Neural cell (in vitro differentiated cells): ENCODE data around the gene FBXO9. TPM values are rescaled to one million over a fixed set of nuclear protein-coding genes. Genes with fewer than 3 reads are reported as not detected.
A peak's percentile ranks its signal among the peaks of the same experiment; 100 is the strongest.

Source experiments
- H2AFZ ChIP-seq: fragments of 200-600, 300-800 bp; sonication (generic), shearing (Covaris generic); 2 replicates; pipeline ENCODE4 v1.6.0; 2014; ENCODE audit warnings: low read depth, mild to moderate bottlenecking, antibody characterized with exemption, low read length, moderate library complexity
- H3F3A ChIP-seq: fragments of 200-600 bp; shearing (Covaris generic); 2 replicates; pipeline ENCODE4 v1.6.1; 2016; ENCODE audit warnings: mild to moderate bottlenecking, moderate library complexity, mixed read lengths, antibody characterized with exemption, low read length; ENCODE audit not compliant: insufficient read depth, poor library complexity, severe bottlenecking
- H3K27ac ChIP-seq: fragments of 200-600, 300-800 bp; sonication (generic), shearing (Covaris generic); 2 replicates; pipeline ENCODE4 v1.5.1; 2014; ENCODE audit warnings: mild to moderate bottlenecking, low read length, moderate library complexity
- H3K27me3 ChIP-seq: fragments of 300-800, 200-600 bp; sonication (generic), shearing (Covaris generic); 2 replicates; pipeline ENCODE4 v1.6.0; 2014; ENCODE audit warnings: mild to moderate bottlenecking, low read depth, low read length, moderate library complexity; ENCODE audit not compliant: insufficient read depth
- H3K36me3 ChIP-seq: fragments of 300-800, 200-600 bp; sonication (generic), shearing (Covaris generic); 2 replicates; pipeline ENCODE4 v1.5.1; 2014; ENCODE audit warnings: mild to moderate bottlenecking, antibody characterized with exemption, low read length, moderate library complexity; ENCODE audit not compliant: insufficient read depth
- H3K4me2 ChIP-seq: fragments of 300-800, 200-600 bp; sonication (generic), shearing (Covaris generic); 2 replicates; pipeline ENCODE4 v1.6.0; 2014; ENCODE audit warnings: mild to moderate bottlenecking, low read length
- H3K4me3 ChIP-seq: fragments of 300-800, 200-600 bp; sonication (generic), shearing (Covaris generic); 2 replicates; pipeline ENCODE4 v1.5.1; 2014; ENCODE audit warnings: mild to moderate bottlenecking, low read length, moderate library complexity
- H3K79me2 ChIP-seq: fragments of 200-600 bp; shearing (Covaris generic); replicated peaks from 2 replicates; pipeline ENCODE4 v1.6.0; 2014; ENCODE audit warnings: mild to moderate bottlenecking, low read length, moderate library complexity; ENCODE audit not compliant: insufficient read depth
- H3K9ac ChIP-seq: fragments of 300-800, 200-600 bp; sonication (generic), shearing (Covaris generic); 2 replicates; pipeline ENCODE4 v1.6.1; 2016; ENCODE audit warnings: mild to moderate bottlenecking, low read length, mixed read lengths
- H3K9me2 ChIP-seq: fragments of 200-600 bp; shearing (Covaris generic); 2 replicates; pipeline ENCODE4 v1.6.1; 2016; ENCODE audit warnings: mild to moderate bottlenecking, low read length, mixed read lengths; ENCODE audit not compliant: insufficient read depth
- H3K9me3 ChIP-seq: fragments of 200-600, 300-800 bp; sonication (generic), shearing (Covaris generic); 2 replicates; pipeline ENCODE4 v1.6.1; 2016; ENCODE audit warnings: mild to moderate bottlenecking, mixed run types, low read length, moderate library complexity, mixed read lengths
- H4K20me1 ChIP-seq: fragments of 200-600 bp; shearing (Covaris generic); 2 replicates; pipeline ENCODE4 v1.6.1; 2016; ENCODE audit warnings: mild to moderate bottlenecking, mixed run types; ENCODE audit not compliant: insufficient read depth
- EP300 ChIP-seq: fragments of 450-650 bp; conservative IDR thresholded peaks from 2 replicates; pipeline ENCODE4 v1.6.1; 2014; ENCODE audit warnings: antibody characterized with exemption, mild to moderate bottlenecking, moderate library complexity; ENCODE audit not compliant: poor library complexity, severe bottlenecking
- EZH2 ChIP-seq: fragments of 200-600, 300-800 bp; shearing (Covaris generic), sonication (generic); IDR thresholded peaks from 2 replicates; pipeline ENCODE4 v1.6.1; 2014; ENCODE audit warnings: antibody characterized with exemption, low read length, borderline replicate concordance, mild to moderate bottlenecking; ENCODE audit not compliant: insufficient read depth, poor library complexity, severe bottlenecking
- MXI1 ChIP-seq: fragments of 450-650 bp; conservative IDR thresholded peaks from 2 replicates; pipeline ENCODE4 v1.6.1; 2014; ENCODE audit warnings: antibody characterized with exemption, mild to moderate bottlenecking; ENCODE audit not compliant: poor library complexity, severe bottlenecking
- POLR2AphosphoS5 ChIP-seq: IDR thresholded peaks from 2 replicates; pipeline ENCODE4 v1.6.1; 2012
- RAD21 ChIP-seq: fragments of 450-650 bp; conservative IDR thresholded peaks from 2 replicates; pipeline ENCODE4 v1.6.1; 2014; ENCODE audit warnings: antibody characterized with exemption, mild to moderate bottlenecking, moderate library complexity
- SMC3 ChIP-seq: fragments of 450-650 bp; conservative IDR thresholded peaks from 2 replicates; pipeline ENCODE4 v1.6.1; 2014; ENCODE audit warnings: antibody characterized with exemption, mild to moderate bottlenecking, moderate library complexity; ENCODE audit not compliant: poor library complexity
- TAF1 ChIP-seq: IDR thresholded peaks from 2 replicates; pipeline ENCODE4 v1.6.1; 2012; ENCODE audit warnings: low read depth
- polyA plus RNA-seq: library from polyadenylated mRNA; depleted of rRNA; stranded (reverse); fragments of >200 nt; gene quantifications from 2 replicates; pipeline ENCODE4 v1.2.3, GENCODE V29; 2014
- TF ChIP-seq, protein P1 (sequence below): IDR thresholded peaks from 2 replicates; pipeline ENCODE4 v1.6.1; 2012; ENCODE audit warnings: borderline replicate concordance
- TF ChIP-seq, protein P2 (sequence below): fragments of 450-650 bp; IDR thresholded peaks from 2 replicates; pipeline ENCODE4 v1.5.1; 2014; ENCODE audit warnings: antibody characterized with exemption, mild to moderate bottlenecking, moderate library complexity; ENCODE audit not compliant: poor library complexity, severe bottlenecking

FBXO9 gene
- polyA plus RNA-seq, 1 donor from 2014 or later, result 92.2 TPM

DNA sequence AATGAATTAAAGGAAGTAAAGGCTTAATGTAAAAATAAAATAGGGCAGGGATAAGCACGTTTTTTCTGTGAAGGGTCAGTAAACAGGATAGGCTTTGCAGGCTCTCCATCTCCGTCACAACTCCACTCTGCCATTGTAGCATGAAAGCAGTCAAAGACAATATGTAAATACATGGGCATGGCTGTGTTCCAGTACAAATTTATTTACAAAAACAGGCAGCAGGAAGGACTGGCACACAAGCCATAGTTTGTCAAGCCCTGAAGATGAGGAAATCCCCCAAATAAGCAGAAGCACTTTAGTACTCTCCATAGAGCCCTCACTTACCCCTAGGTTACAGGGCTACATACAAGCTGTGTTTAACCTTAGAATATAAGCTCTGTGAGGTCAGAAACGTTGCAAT lies 8.9 kb upstream of the FBXO9 start:
- Histone ChIP-seq H3K79me2 (peaks cover 53% of the 10 kb centered on the region), H3K9ac (no peak overlapping the region)

DNA sequence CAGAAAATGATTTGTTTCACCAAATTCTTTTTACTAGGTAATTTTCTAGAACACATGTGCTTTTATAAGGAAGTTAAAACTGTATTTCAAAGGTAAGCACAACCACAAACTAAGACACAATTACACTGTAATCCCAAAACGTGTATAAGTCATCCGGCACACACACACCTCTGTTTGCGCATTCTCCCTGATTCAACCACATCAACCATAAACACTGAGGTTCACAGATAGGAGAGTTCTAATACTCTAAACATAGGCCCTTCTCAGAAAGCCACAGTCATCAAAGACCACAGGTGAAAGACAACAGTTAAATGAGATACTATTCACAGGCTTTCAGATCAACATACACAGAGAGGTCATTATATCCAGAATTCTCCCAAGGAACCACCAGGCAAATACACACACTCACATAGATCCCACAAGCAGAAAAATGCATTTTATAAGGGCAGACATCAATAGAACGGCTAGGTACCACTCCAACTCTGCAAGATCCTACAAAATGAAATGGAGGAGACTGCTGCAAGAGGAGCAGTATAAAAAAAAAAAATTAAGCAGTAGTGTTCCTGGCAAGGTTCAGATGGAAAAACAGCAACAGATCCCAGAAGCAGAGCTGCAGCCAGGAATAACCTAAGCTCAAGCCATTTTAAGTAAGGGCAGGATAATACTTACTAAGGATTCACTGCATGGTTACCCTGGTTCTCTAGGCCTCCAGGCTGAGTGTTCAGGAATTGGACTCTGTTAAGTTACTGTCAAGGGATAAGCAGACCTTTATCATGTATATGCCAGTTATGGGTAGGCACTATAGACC lies 6.6 kb upstream of the FBXO9 start:
- peaks cover 53% of the 10 kb centered on the region for H3K79me2 ChIP-seq
- H3K9me2 ChIP-seq, result no peaks in the 10 kb centered on the region

More for the DNA sequence above, 8.9 kb upstream of the FBXO9 start:
- Histone ChIP-seq H4K20me1 (no peaks in the 10 kb centered on the region), H3K36me3 (no peaks in the 10 kb centered on the region), H3K27me3 (no peaks in the 10 kb centered on the region), H3K4me2 (no peak overlapping the region), H3K9me3 (no peaks in the 10 kb centered on the region), H3K4me3 (no peak overlapping the region), H3K9me2 (no peaks in the 10 kb centered on the region), H3F3A (peaks cover 3% of the 10 kb centered on the region), H3K27ac (no peak overlapping the region), H2AFZ (no peak overlapping the region)
- TF ChIP-seq MXI1, result no peak
- no peak for TF ChIP-seq EZH2

More for the DNA sequence above, 6.6 kb upstream of the FBXO9 start:
- Histone ChIP-seq H3K4me2 (peak overlapping the region; percentile 87), H3K9me3 (no peaks in the 10 kb centered on the region), H4K20me1 (no peaks in the 10 kb centered on the region), H3K36me3 (no peaks in the 10 kb centered on the region), H3K27ac (no peak overlapping the region), H3K4me3 (peak overlapping the region; percentile 86), H3K9ac (no peak overlapping the region), H3K27me3 (peaks cover 3% of the 10 kb centered on the region), H2AFZ (no peak overlapping the region), H3F3A (peaks cover 9% of the 10 kb centered on the region)
- no peak for TF ChIP-seq SMC3
- no peak for TF ChIP-seq TAF1
- TF ChIP-seq, protein P1, sequence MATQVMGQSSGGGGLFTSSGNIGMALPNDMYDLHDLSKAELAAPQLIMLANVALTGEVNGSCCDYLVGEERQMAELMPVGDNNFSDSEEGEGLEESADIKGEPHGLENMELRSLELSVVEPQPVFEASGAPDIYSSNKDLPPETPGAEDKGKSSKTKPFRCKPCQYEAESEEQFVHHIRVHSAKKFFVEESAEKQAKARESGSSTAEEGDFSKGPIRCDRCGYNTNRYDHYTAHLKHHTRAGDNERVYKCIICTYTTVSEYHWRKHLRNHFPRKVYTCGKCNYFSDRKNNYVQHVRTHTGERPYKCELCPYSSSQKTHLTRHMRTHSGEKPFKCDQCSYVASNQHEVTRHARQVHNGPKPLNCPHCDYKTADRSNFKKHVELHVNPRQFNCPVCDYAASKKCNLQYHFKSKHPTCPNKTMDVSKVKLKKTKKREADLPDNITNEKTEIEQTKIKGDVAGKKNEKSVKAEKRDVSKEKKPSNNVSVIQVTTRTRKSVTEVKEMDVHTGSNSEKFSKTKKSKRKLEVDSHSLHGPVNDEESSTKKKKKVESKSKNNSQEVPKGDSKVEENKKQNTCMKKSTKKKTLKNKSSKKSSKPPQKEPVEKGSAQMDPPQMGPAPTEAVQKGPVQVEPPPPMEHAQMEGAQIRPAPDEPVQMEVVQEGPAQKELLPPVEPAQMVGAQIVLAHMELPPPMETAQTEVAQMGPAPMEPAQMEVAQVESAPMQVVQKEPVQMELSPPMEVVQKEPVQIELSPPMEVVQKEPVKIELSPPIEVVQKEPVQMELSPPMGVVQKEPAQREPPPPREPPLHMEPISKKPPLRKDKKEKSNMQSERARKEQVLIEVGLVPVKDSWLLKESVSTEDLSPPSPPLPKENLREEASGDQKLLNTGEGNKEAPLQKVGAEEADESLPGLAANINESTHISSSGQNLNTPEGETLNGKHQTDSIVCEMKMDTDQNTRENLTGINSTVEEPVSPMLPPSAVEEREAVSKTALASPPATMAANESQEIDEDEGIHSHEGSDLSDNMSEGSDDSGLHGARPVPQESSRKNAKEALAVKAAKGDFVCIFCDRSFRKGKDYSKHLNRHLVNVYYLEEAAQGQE, result no peak
- TF ChIP-seq EP300, result no peak
- TF ChIP-seq POLR2AphosphoS5, result no peak
- TF ChIP-seq RAD21, result no peak
- TF ChIP-seq MXI1, result no peak
- TF ChIP-seq, protein P2, sequence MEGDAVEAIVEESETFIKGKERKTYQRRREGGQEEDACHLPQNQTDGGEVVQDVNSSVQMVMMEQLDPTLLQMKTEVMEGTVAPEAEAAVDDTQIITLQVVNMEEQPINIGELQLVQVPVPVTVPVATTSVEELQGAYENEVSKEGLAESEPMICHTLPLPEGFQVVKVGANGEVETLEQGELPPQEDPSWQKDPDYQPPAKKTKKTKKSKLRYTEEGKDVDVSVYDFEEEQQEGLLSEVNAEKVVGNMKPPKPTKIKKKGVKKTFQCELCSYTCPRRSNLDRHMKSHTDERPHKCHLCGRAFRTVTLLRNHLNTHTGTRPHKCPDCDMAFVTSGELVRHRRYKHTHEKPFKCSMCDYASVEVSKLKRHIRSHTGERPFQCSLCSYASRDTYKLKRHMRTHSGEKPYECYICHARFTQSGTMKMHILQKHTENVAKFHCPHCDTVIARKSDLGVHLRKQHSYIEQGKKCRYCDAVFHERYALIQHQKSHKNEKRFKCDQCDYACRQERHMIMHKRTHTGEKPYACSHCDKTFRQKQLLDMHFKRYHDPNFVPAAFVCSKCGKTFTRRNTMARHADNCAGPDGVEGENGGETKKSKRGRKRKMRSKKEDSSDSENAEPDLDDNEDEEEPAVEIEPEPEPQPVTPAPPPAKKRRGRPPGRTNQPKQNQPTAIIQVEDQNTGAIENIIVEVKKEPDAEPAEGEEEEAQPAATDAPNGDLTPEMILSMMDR, result no peak
- TF ChIP-seq EZH2, result no peak
